ENCODE results near the gene BTNL8.
"Not testable (repeated sequence)": the region's sequence is repeated elsewhere in the genome, so short reads cannot be mapped to it uniquely, and the experiment has no call there.

BTNL8 gene

GRCh38 chr5:180875860-180876426 lies 23.0 kb upstream of the BTNL8 start:
- no peak for DNase-seq

- not testable (repeated sequence) for DNase-seq
Observed at GRCh38 chr5:180885845-180886529, 13.0 kb upstream of the BTNL8 start.

- DNase-seq, result no peak
Observed at GRCh38 chr5:180889381-180889780, 9.6 kb upstream of the BTNL8 start.

GRCh38 chr5:180895330-180895729 lies 3.6 kb upstream of the BTNL8 start:
- DNase-seq, result not testable (repeated sequence)

GRCh38 chr5:180900178-180900577 lies 1.2 kb downstream of the BTNL8 start:
- no peak for DNase-seq

GRCh38 chr5:180901319-180902009 lies 2.5 kb downstream of the BTNL8 start:
- DNase-seq, result no peak

GRCh38 chr5:180908400-180908799 lies 9.4 kb downstream of the BTNL8 start:
- no peak for DNase-seq

- no peak for DNase-seq
Observed at GRCh38 chr5:180908998-180909731, 10.2 kb downstream of the BTNL8 start.

GRCh38 chr5:180909782-180910181 lies 10.8 kb downstream of the BTNL8 start:
- no peak for DNase-seq

- DNase-seq, result no peak
Observed at GRCh38 chr5:180910182-180910581, 11.2 kb downstream of the BTNL8 start.

- DNase-seq, result no peak
Observed at GRCh38 chr5:180910735-180911134, 11.8 kb downstream of the BTNL8 start.

- no peak for DNase-seq
Observed at GRCh38 chr5:180914646-180915045, 15.7 kb downstream of the BTNL8 start.

GRCh38 chr5:180915924-180916323 lies 17.0 kb downstream of the BTNL8 start:
- DNase-seq, result no peak

- DNase-seq, result no peak
Observed at GRCh38 chr5:180918380-180918779, 19.4 kb downstream of the BTNL8 start.

- DNase-seq, result no peak
Observed at GRCh38 chr5:180920710-180921109, 21.8 kb downstream of the BTNL8 start.

GRCh38 chr5:180922932-180923331 lies 24.0 kb downstream of the BTNL8 start:
- DNase-seq, result no peak

- no peak for DNase-seq
Observed at GRCh38 chr5:180932660-180933059, 33.7 kb downstream of the BTNL8 start.

GRCh38 chr5:180935203-180935602 lies 36.2 kb downstream of the BTNL8 start:
- DNase-seq, result no peak

- DNase-seq, result no peak
Observed at GRCh38 chr5:180938294-180938693, 39.3 kb downstream of the BTNL8 start.

- no peak for DNase-seq
Observed at GRCh38 chr5:180950291-180950949, 51.5 kb downstream of the BTNL8 start.

- DNase-seq, result no peak
Observed at GRCh38 chr5:180959661-180960060, 60.7 kb downstream of the BTNL8 start.

GRCh38 chr5:180960209-180960608 lies 61.2 kb downstream of the BTNL8 start:
- no peak for DNase-seq

- no peak for DNase-seq
Observed at GRCh38 chr5:180969406-180969805, 70.4 kb downstream of the BTNL8 start.

All from fibroblast of skin of abdomen (primary cell).